ENCODE results near the gene NTRK1.

The NTRK1 gene

DNA sequence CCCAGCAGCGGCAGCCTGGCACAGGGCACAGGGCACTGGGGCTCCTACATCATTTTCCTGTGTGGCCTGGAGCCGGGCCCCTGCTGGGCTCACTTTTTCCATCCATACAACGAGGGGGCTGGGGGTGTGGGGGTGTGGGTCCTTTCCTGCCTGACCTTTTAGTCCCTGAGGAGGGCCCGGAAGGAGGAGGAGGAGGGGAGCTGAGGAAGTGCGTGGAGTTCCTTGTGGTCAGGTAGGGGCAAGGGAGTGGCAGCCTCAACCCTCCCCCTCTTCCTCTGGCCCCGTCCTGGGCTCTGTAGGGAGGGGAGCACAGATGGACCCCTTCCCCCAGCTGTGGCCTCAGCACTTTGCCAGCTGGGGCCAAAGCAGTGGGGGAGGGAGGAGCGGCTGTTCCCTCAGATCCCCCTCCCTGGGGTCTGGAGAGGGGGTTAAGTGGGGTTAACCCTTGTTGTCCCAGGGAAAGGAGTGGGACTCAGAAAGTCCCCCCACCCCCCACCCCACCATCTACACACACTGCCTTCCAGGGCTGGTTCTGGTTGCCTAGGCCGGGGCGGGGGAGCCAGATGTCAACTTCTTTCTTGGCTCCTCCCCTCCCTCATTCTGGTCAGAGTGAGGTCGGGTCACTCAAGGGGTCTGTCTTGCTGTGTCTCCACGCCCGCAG, 5.7 kb downstream of the NTRK1 start:
- TF ChIP-seq, protein P1, sequence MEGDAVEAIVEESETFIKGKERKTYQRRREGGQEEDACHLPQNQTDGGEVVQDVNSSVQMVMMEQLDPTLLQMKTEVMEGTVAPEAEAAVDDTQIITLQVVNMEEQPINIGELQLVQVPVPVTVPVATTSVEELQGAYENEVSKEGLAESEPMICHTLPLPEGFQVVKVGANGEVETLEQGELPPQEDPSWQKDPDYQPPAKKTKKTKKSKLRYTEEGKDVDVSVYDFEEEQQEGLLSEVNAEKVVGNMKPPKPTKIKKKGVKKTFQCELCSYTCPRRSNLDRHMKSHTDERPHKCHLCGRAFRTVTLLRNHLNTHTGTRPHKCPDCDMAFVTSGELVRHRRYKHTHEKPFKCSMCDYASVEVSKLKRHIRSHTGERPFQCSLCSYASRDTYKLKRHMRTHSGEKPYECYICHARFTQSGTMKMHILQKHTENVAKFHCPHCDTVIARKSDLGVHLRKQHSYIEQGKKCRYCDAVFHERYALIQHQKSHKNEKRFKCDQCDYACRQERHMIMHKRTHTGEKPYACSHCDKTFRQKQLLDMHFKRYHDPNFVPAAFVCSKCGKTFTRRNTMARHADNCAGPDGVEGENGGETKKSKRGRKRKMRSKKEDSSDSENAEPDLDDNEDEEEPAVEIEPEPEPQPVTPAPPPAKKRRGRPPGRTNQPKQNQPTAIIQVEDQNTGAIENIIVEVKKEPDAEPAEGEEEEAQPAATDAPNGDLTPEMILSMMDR (IDR thresholded peaks at IDR 0.05; ENCODE audit: control insufficient read depth, extremely low read depth, insufficient read depth) = no peak
- no peak for DNase-seq (ENCODE audit: low read depth)
- H3K4me3 ChIP-seq (ENCODE audit: low read depth, low read length) = no peak overlapping the region

DNA sequence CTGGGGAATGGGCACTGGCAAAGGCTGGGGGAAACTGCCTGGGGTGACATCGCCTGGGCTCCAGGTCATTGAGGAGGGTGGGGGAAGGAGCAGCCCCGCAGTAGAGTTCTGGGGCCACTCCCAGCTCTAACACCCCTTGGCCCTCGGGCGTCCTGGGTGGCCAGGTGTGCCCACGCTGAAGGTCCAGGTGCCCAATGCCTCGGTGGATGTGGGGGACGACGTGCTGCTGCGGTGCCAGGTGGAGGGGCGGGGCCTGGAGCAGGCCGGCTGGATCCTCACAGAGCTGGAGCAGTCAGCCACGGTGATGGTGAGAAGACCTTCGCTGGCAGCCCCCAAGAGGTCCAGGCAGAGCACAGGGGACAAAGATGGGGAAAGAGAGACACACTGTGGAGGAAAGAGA, 7.7 kb downstream of the NTRK1 start:
- DNase-seq (ENCODE audit: low read depth) = no peak
- no peak overlapping the region for H3K4me3 ChIP-seq (ENCODE audit: low read depth, low read length)
- TF ChIP-seq, protein P1 (IDR thresholded peaks at IDR 0.05; ENCODE audit: control insufficient read depth, extremely low read depth, insufficient read depth) = no peak

DNA sequence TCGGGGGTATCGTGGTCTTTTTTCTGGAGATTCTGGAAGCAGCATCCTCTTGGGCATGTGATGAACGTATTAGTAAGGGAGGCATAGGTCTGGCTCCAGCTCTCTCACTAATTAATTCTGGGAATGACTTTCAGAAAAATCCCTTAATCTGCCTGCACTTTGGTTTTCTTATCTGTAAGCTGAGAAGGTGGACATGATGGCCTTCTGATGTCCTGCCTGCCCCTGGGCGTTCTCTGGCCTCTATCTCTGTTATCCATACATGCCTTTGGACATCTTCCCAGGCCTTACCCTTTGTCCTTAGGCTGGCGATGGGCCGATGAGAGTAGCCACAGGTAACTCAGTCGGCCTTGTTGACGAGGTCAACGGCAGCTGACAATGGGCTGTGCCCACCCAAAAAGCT, 8.8 kb downstream of the NTRK1 start:
- H3K4me3 ChIP-seq (ENCODE audit: low read depth, low read length) = no peak overlapping the region
- TF ChIP-seq, protein P1 (IDR thresholded peaks at IDR 0.05; ENCODE audit: control insufficient read depth, extremely low read depth, insufficient read depth) = no peak
- DNase-seq (ENCODE audit: low read depth) = no peak

DNA sequence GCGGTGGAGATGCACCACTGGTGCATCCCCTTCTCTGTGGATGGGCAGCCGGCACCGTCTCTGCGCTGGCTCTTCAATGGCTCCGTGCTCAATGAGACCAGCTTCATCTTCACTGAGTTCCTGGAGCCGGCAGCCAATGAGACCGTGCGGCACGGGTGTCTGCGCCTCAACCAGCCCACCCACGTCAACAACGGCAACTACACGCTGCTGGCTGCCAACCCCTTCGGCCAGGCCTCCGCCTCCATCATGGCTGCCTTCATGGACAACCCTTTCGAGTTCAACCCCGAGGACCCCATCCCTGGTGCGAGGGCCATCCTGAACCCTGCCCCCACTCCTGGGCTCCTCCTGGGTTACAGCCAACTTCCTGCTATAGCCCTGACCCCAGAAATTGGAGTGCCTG, 13.0 kb downstream of the NTRK1 start:
- DNase-seq (ENCODE audit: low read depth) = no peak
- TF ChIP-seq, protein P1 (IDR thresholded peaks at IDR 0.05; ENCODE audit: control insufficient read depth, extremely low read depth, insufficient read depth) = no peak
- H3K4me3 ChIP-seq (ENCODE audit: low read depth, low read length) = no peak overlapping the region

DNA sequence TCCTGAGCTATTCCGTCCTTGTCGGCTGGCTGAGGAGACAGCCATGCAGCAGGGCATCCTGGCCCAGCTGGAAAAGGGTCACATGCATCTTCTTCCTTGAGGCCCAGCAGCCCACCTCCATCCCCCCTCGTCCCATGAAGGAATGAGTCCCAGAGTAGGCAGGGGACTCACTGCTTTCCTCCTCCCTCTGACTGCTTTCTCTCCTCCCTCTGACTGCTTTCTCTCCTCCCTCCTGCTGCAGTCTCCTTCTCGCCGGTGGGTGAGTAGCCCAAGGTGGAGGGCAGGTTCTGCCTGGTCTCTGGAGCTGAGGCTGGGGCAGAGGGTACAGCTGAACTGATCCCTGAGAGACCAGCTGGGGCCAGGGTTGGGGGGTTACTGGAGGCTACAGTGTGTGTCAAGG, 13.5 kb downstream of the NTRK1 start:
- TF ChIP-seq, protein P1 (IDR thresholded peaks at IDR 0.05; ENCODE audit: control insufficient read depth, extremely low read depth, insufficient read depth) = no peak
- no peak for DNase-seq (ENCODE audit: low read depth)

DNA sequence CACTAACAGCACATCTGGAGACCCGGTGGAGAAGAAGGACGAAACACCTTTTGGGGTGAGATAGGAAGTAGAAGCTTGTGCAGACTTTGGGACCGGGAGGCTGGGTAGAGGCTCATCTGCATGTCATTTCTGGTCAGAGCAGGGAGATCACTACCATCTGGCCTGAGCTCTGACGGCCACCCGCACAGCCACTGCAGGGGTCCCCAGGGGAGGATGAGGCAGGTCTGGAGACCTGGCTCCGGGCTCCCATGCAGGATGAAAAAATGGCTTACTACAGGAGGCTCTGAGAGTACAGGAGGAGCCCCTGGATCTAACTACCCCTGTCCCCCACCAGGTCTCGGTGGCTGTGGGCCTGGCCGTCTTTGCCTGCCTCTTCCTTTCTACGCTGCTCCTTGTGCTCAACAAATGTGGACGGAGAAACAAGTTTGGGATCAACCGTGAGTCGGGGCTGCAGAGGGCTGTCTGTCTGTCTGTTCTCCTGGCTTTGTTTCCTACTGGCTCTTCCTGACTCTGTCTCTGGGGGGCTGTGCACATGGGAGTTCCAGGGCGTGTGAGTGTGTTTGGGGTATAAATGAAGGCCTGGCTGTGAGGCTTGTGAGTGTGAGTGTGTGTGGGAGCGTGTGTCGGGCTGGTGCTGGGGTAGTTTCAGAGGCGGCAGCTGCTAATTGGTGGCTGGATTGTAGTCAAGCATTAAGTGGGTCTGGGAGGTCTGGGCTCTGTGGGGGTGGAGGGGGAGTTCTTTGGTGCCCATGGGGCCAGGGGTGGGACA, 14.1 kb downstream of the NTRK1 start:
- H3K4me3 ChIP-seq (ENCODE audit: low read depth, low read length) = no peak overlapping the region
- DNase-seq (ENCODE audit: low read depth) = no peak
- TF ChIP-seq, protein P1 (IDR thresholded peaks at IDR 0.05; ENCODE audit: control insufficient read depth, extremely low read depth, insufficient read depth) = no peak

More for the DNA sequence above, 13.5 kb downstream of the NTRK1 start:
- H3K4me3 ChIP-seq (ENCODE audit: low read depth, low read length) = no peak overlapping the region

DNA sequence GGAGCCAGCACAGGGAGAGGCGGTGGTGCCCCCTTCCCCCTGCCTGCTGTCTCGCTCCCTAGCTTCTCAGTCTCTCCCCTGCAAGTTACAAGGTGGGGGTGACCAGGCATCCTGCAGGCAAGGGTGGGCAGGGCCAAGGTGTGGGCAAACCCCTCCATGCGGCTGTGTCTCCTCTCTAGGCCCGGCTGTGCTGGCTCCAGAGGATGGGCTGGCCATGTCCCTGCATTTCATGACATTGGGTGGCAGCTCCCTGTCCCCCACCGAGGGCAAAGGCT, 14.6 kb downstream of the NTRK1 start:
- no peak overlapping the region for H3K4me3 ChIP-seq (ENCODE audit: low read depth, low read length)
- TF ChIP-seq, protein P1 (IDR thresholded peaks at IDR 0.05; ENCODE audit: control insufficient read depth, extremely low read depth, insufficient read depth) = no peak
- DNase-seq (ENCODE audit: low read depth) = no peak
